Measurements from ENCODE around the gene CCAR1. TPM values are rescaled to one million over a fixed set of nuclear protein-coding genes. Genes with fewer than 3 reads are reported as not detected.

CCAR1 gene
- total and polyA plus RNA-seq, 2 of the 13 experiments (the other 11 are each of a cell fraction or from before 2014, with no cell fraction given) = 74.5 to 81.6 TPM

GRCh38 chr10:68811314-68812009 lies 90.4 kb downstream of the CCAR1 start (continued):
- no peak for TF ChIP-seq PCBP1 (IDR thresholded peaks at IDR 0.05; ENCODE audit: borderline replicate concordance, low read depth, low read length)
- no peak for TF ChIP-seq RFXAP (CRISPR knock-in tag; IDR thresholded peaks at IDR 0.05; ENCODE audit: borderline replicate concordance)

- DNase-seq (ENCODE audit: low spot score) (peak; percentile 33), FAIRE-seq (no peak), ATAC-seq (peak; percentile 90)
- in situ Hi-C loops (cut with HindIII; ENCODE audit: extremely low pct_ligation_motif_present, low pct_unique_long_range_greater_than_20kb) = no loop called here
- H3K4me3 ChIP-seq (replicated peaks in 1 of 3; ENCODE audit: insufficient read depth in 1 of 3, low read depth in 2 of 3, low read length in 3 of 3) = no peak overlapping the region
- 47% methylated on average over 3 of the region's 4 CpGs for WGBS (ENCODE audit: low lambda C conversion rate)
- ChIA-PET POLR2A (interaction anchor here (0.7 to 1.9 kb wide), 3 partner anchors 15 to 89 kb away, joined by 3 to 10 read pairs (median 4); partner anchors contain the start of genes DDX50 and STOX1), CTCF (ENCODE audit: low intra/inter-chr PET ratio, low total read pairs) (no interaction called here)
- no peaks in the 10 kb centered on the region for H3K79me2 ChIP-seq (ENCODE audit: insufficient read depth, low read length)
- no TSS peak for BruUV-seq (replicated peaks)
- H3K4me1 ChIP-seq (ENCODE audit: insufficient read depth, low read length) = peaks cover 17% of the 10 kb centered on the region
- H3K27me3 ChIP-seq (ENCODE audit: control insufficient read depth in 1 of 2, insufficient read depth in 2 of 2, low read length in 2 of 2) = no peaks in the 10 kb centered on the region; a peak in 1 of 5 replicates
- H3K4me2 ChIP-seq (ENCODE audit: low read depth, low read length) = peak overlapping the region; percentile 22
- H4K20me1 ChIP-seq (ENCODE audit: insufficient read depth, low read length) = no peaks in the 10 kb centered on the region
- H3K9me3 ChIP-seq (ENCODE audit: low read length) = no peaks in the 10 kb centered on the region
- no peak overlapping the region for H3K27ac ChIP-seq (ENCODE audit: extremely low read length, insufficient read depth, low read length)
- no peaks in the 10 kb centered on the region for H3K36me3 ChIP-seq (replicated peaks in 1 of 2; ENCODE audit: control insufficient read depth in 1 of 2, insufficient read depth in 2 of 2, low read length in 2 of 2)
- peak overlapping the region; percentile 37 for H2AFZ ChIP-seq (ENCODE audit: low read length)
- no peak overlapping the region for H3K9ac ChIP-seq (ENCODE audit: insufficient read depth, low read depth, low read length)
- intact Hi-C loops (cut with micrococcal nuclease; ENCODE audit: unreplicated experiment) = no loop called here
- TF ChIP-seq ARID5B (CRISPR knock-in tag; IDR thresholded peaks at IDR 0.05) (peak; percentile 75), ZIK1 (CRISPR knock-in tag; IDR thresholded peaks at IDR 0.05; ENCODE audit: borderline replicate concordance, low read depth) (no peak), NONO (IDR thresholded peaks at IDR 0.05) (no peak), NONO (CRISPR knock-in tag; conservative IDR thresholded peaks at IDR 0.05) (no peak), YEATS2 (CRISPR knock-in tag; IDR thresholded peaks at IDR 0.05; ENCODE audit: borderline replicate concordance) (no peak), KDM1A (CRISPR knock-in tag; IDR thresholded peaks at IDR 0.05) (no peak), SNAPC2 (CRISPR knock-in tag; IDR thresholded peaks at IDR 0.05) (no peak), ZNF615 (CRISPR knock-in tag; IDR thresholded peaks at IDR 0.05; ENCODE audit: borderline replicate concordance) (no peak), SYNCRIP (IDR thresholded peaks at IDR 0.05; ENCODE audit: insufficient read depth, low read depth, low read length) (no peak), ZMAT3 (CRISPR knock-in tag; conservative IDR thresholded peaks at IDR 0.05) (no peak), ZNF670 (CRISPR knock-in tag; IDR thresholded peaks at IDR 0.05; ENCODE audit: borderline replicate concordance) (no peak), RAD21 (CRISPR knock-in tag; IDR thresholded peaks at IDR 0.05) (no peak), ZNF225 (CRISPR knock-in tag; IDR thresholded peaks at IDR 0.05) (no peak), ELF3 (CRISPR knock-in tag; IDR thresholded peaks at IDR 0.05) (no peak), FOXA3 (CRISPR knock-in tag; IDR thresholded peaks at IDR 0.05) (peak; percentile 30; the same call in 1 of the 2 replicates), NR2F6 (IDR thresholded peaks at IDR 0.05) (no peak), NR2F6 (CRISPR knock-in tag; IDR thresholded peaks at IDR 0.05) (no peak), NKX3-1 (CRISPR knock-in tag; IDR thresholded peaks at IDR 0.05) (no peak), MXD3 (CRISPR knock-in tag; IDR thresholded peaks at IDR 0.05) (no peak; the same call in 1 of the 2 replicates), ZSCAN12 (CRISPR knock-in tag; IDR thresholded peaks at IDR 0.05) (no peak), FOXM1 (CRISPR knock-in tag; IDR thresholded peaks at IDR 0.05) (no peak)
Measured at GRCh38 chr10:68812420-68812819, 91.4 kb downstream of the CCAR1 start.

Data from HepG2 (cell line).